BE2C (cell line): Measurements from ENCODE around the gene SMURF1.
"Not testable (repeated sequence)": the region's sequence is repeated elsewhere in the genome, so short reads cannot be mapped to it uniquely, and the experiment has no call there.

Experiments
- DNase-seq: peaks from one replicate; pipeline ENCODE4 v3.0.0-alpha.2; 2020
- H3K27me3 ChIP-seq: fragments of 250-450 bp; sonication (Bioruptor Pico); 2 replicates; pipeline ENCODE4 v1.5.1; 2020; ENCODE audit warnings: mild to moderate bottlenecking
- H3K36me3 ChIP-seq: fragments of 250-450 bp; sonication (Bioruptor Pico); 2 replicates; pipeline ENCODE4 v1.5.1; 2020; ENCODE audit warnings: mild to moderate bottlenecking
- H3K4me1 ChIP-seq: fragments of 250-450 bp; sonication (Bioruptor Pico); 2 replicates; pipeline ENCODE4 v1.5.1; 2020
- H3K4me3 ChIP-seq: 2 replicates; pipeline ENCODE4 v1.5.1; 2011; ENCODE audit warnings: low read depth, low read length
- H3K9me3 ChIP-seq: fragments of 250-450 bp; sonication (Bioruptor Pico); 2 replicates; pipeline ENCODE4 v1.5.1; 2020
- CTCF ChIP-seq: IDR thresholded peaks from 2 replicates; pipeline ENCODE4 v1.5.1; 2012; ENCODE audit warnings: mild to moderate bottlenecking, low read depth, low read length

Gene SMURF1

GRCh38 chr7:99170065-99170729 lies 26.3 kb upstream of the SMURF1 start:
- Histone ChIP-seq H3K4me3 (no peak overlapping the region), H3K9me3 (no peaks in the 10 kb centered on the region; the same call in 1 of the 2 replicates)
- no peak for TF ChIP-seq CTCF

GRCh38 chr7:99167072-99167471 lies 23.2 kb upstream of the SMURF1 start:
- no peak for TF ChIP-seq CTCF
- H3K36me3 ChIP-seq = no peaks in the 10 kb centered on the region
- no peaks in the 10 kb centered on the region for H3K4me1 ChIP-seq
- no peak overlapping the region for H3K4me3 ChIP-seq
- H3K27me3 ChIP-seq = no peaks in the 10 kb centered on the region
- no peaks in the 10 kb centered on the region; the same call in 1 of the 2 replicates for H3K9me3 ChIP-seq
- DNase-seq = no peak

More at GRCh38 chr7:99170065-99170729, 26.3 kb upstream of the SMURF1 start:
- Histone ChIP-seq H3K36me3 (no peaks in the 10 kb centered on the region), H3K4me1 (no peaks in the 10 kb centered on the region), H3K27me3 (peaks cover 9% of the 10 kb centered on the region)
- no peak for DNase-seq

- no peak for DNase-seq
- H3K27me3 ChIP-seq = no peaks in the 10 kb centered on the region
- no peaks in the 10 kb centered on the region; the same call in 1 of the 2 replicates for H3K9me3 ChIP-seq
- no peak for TF ChIP-seq CTCF
- no peaks in the 10 kb centered on the region for H3K4me1 ChIP-seq
- no peaks in the 10 kb centered on the region for H3K36me3 ChIP-seq
- no peak overlapping the region for H3K4me3 ChIP-seq
Observed at GRCh38 chr7:99165816-99166215, 21.9 kb upstream of the SMURF1 start.

GRCh38 chr7:99163669-99164068 lies 19.8 kb upstream of the SMURF1 start:
- not testable (repeated sequence) for H3K4me3 ChIP-seq, H3K27me3 ChIP-seq, H3K36me3 ChIP-seq, H3K9me3 ChIP-seq, H3K4me1 ChIP-seq, DNase-seq

- no peak for TF ChIP-seq CTCF
- no peaks in the 10 kb centered on the region; the same call in 1 of the 2 replicates for H3K27me3 ChIP-seq
- no peaks in the 10 kb centered on the region for H3K4me1 ChIP-seq
- H3K36me3 ChIP-seq = no peaks in the 10 kb centered on the region
- no peaks in the 10 kb centered on the region for H3K9me3 ChIP-seq
- no peak overlapping the region for H3K4me3 ChIP-seq
- no peak for DNase-seq
Observed at GRCh38 chr7:99156649-99157048, 12.7 kb upstream of the SMURF1 start.

GRCh38 chr7:99155211-99155610 lies 11.3 kb upstream of the SMURF1 start:
- TF ChIP-seq CTCF = no peak
- Histone ChIP-seq H3K9me3 (no peaks in the 10 kb centered on the region), H3K4me3 (no peak overlapping the region), H3K36me3 (no peaks in the 10 kb centered on the region), H3K4me1 (no peaks in the 10 kb centered on the region), H3K27me3 (no peaks in the 10 kb centered on the region; the same call in 1 of the 2 replicates)
- DNase-seq = no peak

GRCh38 chr7:99146979-99147378 lies 3.1 kb upstream of the SMURF1 start:
- Histone ChIP-seq H3K36me3 (no peaks in the 10 kb centered on the region), H3K4me1 (no peaks in the 10 kb centered on the region)

More at GRCh38 chr7:99146979-99147378, 3.1 kb upstream of the SMURF1 start:
- TF ChIP-seq CTCF = no peak
- no peaks in the 10 kb centered on the region for H3K9me3 ChIP-seq
- no peak for DNase-seq
- H3K4me3 ChIP-seq = no peak overlapping the region
- H3K27me3 ChIP-seq = 0 out of 2 replicates have a peak, but pooled peaks cover 2% of the 10 kb centered on the region
